ENCODE results near the gene C18orf32.

GRCh38 chr18:49444581-49444980 is 42.5 kb downstream of the C18orf32 start:
- TF ChIP-seq POLR2A (IDR thresholded peaks at IDR 0.05; ENCODE audit: low read depth, low read length) (no peak), CTCF (IDR thresholded peaks at IDR 0.05; ENCODE audit: extremely low read depth in 1 of 2, insufficient read depth in 1 of 2, low read depth in 1 of 2, low read length in 2 of 2) (no peak), POLR2AphosphoS5 (IDR thresholded peaks at IDR 0.05; ENCODE audit: insufficient read depth, low read depth, low read length) (no peak), GATA2 (IDR thresholded peaks at IDR 0.05; ENCODE audit: insufficient read depth, insufficient read length, low read depth, low read length) (no peak), EZH2 (IDR thresholded peaks at IDR 0.05; ENCODE audit: borderline replicate concordance, low read depth, low read length, severe bottlenecking) (no peak), JUN (IDR thresholded peaks at IDR 0.05; ENCODE audit: borderline replicate concordance, insufficient read depth, insufficient read length, low read depth) (no peak)

Measured in endothelial cell of umbilical vein (primary cell).